HUES48 (cell line): ENCODE results near the gene OR52W1.

Source experiments
- H3K27ac ChIP-seq: one replicate; pipeline ENCODE4 v1.7.0; 2013; ENCODE audit warnings: low read depth, low read length, inconsistent platforms
- H3K27me3 ChIP-seq: 2 replicates; pipeline ENCODE4 v1.6.1; 2013; ENCODE audit warnings: mild to moderate bottlenecking, low read length; ENCODE audit not compliant: control insufficient read depth, insufficient read depth
- H3K36me3 ChIP-seq: 2 replicates; pipeline ENCODE4 v1.6.1; 2013; ENCODE audit warnings: low read length; ENCODE audit not compliant: control insufficient read depth, insufficient read depth
- H3K4me1 ChIP-seq: 2 replicates; pipeline ENCODE4 v1.6.1; 2013; ENCODE audit warnings: mild to moderate bottlenecking, low read length; ENCODE audit not compliant: control insufficient read depth, insufficient read depth
- H3K4me3 ChIP-seq: 2 replicates; pipeline ENCODE4 v1.5.1; 2013; ENCODE audit warnings: mild to moderate bottlenecking, low read depth, low read length
- H3K9ac ChIP-seq: 2 replicates; pipeline ENCODE4 v1.6.1; 2013; ENCODE audit warnings: mild to moderate bottlenecking, low read depth, low read length, moderate library complexity
- H3K9me3 ChIP-seq: 2 replicates; pipeline ENCODE4 v1.6.1; 2013; ENCODE audit warnings: low read length; ENCODE audit not compliant: control insufficient read depth, insufficient read depth

OR52W1 gene

GRCh38 chr11:6200975-6201374, 2.0 kb downstream of the OR52W1 start:
- H3K27ac ChIP-seq: no peak overlapping the region
- H3K36me3 ChIP-seq: peaks cover 6% of the 10 kb centered on the region; the same call in 1 of the 2 replicates
- no peaks in the 10 kb centered on the region for H3K27me3 ChIP-seq
- H3K4me1 ChIP-seq: peaks cover 5% of the 10 kb centered on the region; the same call in 1 of the 2 replicates
- H3K9me3 ChIP-seq: no peaks in the 10 kb centered on the region
- no peak overlapping the region for H3K9ac ChIP-seq
- no peak overlapping the region for H3K4me3 ChIP-seq

- Histone ChIP-seq H3K9ac (no peak overlapping the region), H3K4me1 (peaks cover 5% of the 10 kb centered on the region; the same call in 1 of the 2 replicates), H3K36me3 (peaks cover 9% of the 10 kb centered on the region; the same call in 1 of the 2 replicates), H3K9me3 (no peaks in the 10 kb centered on the region), H3K27me3 (no peaks in the 10 kb centered on the region), H3K27ac (no peak overlapping the region), H3K4me3 (no peak overlapping the region)
Measured at GRCh38 chr11:6201481-6201880, 2.5 kb downstream of the OR52W1 start.

GRCh38 chr11:6202041-6202440, 3.0 kb downstream of the OR52W1 start:
- no peak overlapping the region for H3K4me3 ChIP-seq
- H3K36me3 ChIP-seq: peaks cover 11% of the 10 kb centered on the region; the same call in 1 of the 2 replicates
- H3K27ac ChIP-seq: no peak overlapping the region
- no peaks in the 10 kb centered on the region for H3K9me3 ChIP-seq
- H3K9ac ChIP-seq: no peak overlapping the region
- no peaks in the 10 kb centered on the region for H3K27me3 ChIP-seq
- peaks cover 5% of the 10 kb centered on the region; the same call in 1 of the 2 replicates for H3K4me1 ChIP-seq

- peaks cover 11% of the 10 kb centered on the region; the same call in 1 of the 2 replicates for H3K36me3 ChIP-seq
- peaks cover 5% of the 10 kb centered on the region; the same call in 1 of the 2 replicates for H3K4me1 ChIP-seq
- H3K9ac ChIP-seq: no peak overlapping the region
- H3K9me3 ChIP-seq: no peaks in the 10 kb centered on the region
- no peak overlapping the region for H3K4me3 ChIP-seq
- no peak overlapping the region for H3K27ac ChIP-seq
- no peaks in the 10 kb centered on the region for H3K27me3 ChIP-seq
Measured at GRCh38 chr11:6203327-6203726, 4.3 kb downstream of the OR52W1 start.

- Histone ChIP-seq H3K9me3 (no peaks in the 10 kb centered on the region), H3K27ac (no peak overlapping the region), H3K36me3 (peaks cover 11% of the 10 kb centered on the region; the same call in 1 of the 2 replicates), H3K27me3 (no peaks in the 10 kb centered on the region), H3K4me3 (no peak overlapping the region), H3K9ac (no peak overlapping the region), H3K4me1 (peaks cover 5% of the 10 kb centered on the region; the same call in 1 of the 2 replicates)
Measured at GRCh38 chr11:6204706-6205105, 5.7 kb downstream of the OR52W1 start.

- Histone ChIP-seq H3K4me1 (peaks cover 5% of the 10 kb centered on the region; the same call in 1 of the 2 replicates), H3K27me3 (no peaks in the 10 kb centered on the region), H3K4me3 (no peak within 1 kb of the TSS), H3K9ac (no peak within 1 kb of the TSS), H3K36me3 (peaks cover 15% of the 10 kb centered on the region), H3K9me3 (no peaks in the 10 kb centered on the region), H3K27ac (no peak within 1 kb of the TSS)
Measured at GRCh38 chr11:6205366-6205765, 6.3 kb downstream of the OR52W1 start, which contains the start of gene C11orf42. TSS of gene C11orf42 (plus strand) at chr11:6205557. CDS start at chr11:6205616, 59 bp downstream.

GRCh38 chr11:6206456-6207180, 7.6 kb downstream of the OR52W1 start:
- Histone ChIP-seq H3K36me3 (peaks cover 27% of the 10 kb centered on the region), H3K4me1 (no peaks in the 10 kb centered on the region), H3K4me3 (no peak overlapping the region), H3K9ac (no peak overlapping the region), H3K27me3 (no peaks in the 10 kb centered on the region), H3K27ac (no peak overlapping the region), H3K9me3 (no peaks in the 10 kb centered on the region)

- no peaks in the 10 kb centered on the region for H3K4me1 ChIP-seq
- H3K36me3 ChIP-seq: peaks cover 57% of the 10 kb centered on the region
- no peak overlapping the region for H3K27ac ChIP-seq
- H3K9ac ChIP-seq: no peak overlapping the region
- H3K4me3 ChIP-seq: no peak overlapping the region
- H3K27me3 ChIP-seq: no peaks in the 10 kb centered on the region
- H3K9me3 ChIP-seq: no peaks in the 10 kb centered on the region
Measured at GRCh38 chr11:6209801-6210200, 10.8 kb downstream of the OR52W1 start.

- Histone ChIP-seq H3K36me3 (peaks cover 60% of the 10 kb centered on the region), H3K27ac (no peak overlapping the region), H3K27me3 (no peaks in the 10 kb centered on the region), H3K9me3 (no peaks in the 10 kb centered on the region), H3K4me3 (no peak overlapping the region), H3K4me1 (no peaks in the 10 kb centered on the region), H3K9ac (no peak overlapping the region)
Measured at GRCh38 chr11:6210274-6210955, 11.4 kb downstream of the OR52W1 start.

GRCh38 chr11:6214530-6214929, 15.5 kb downstream of the OR52W1 start:
- no peaks in the 10 kb centered on the region for H3K4me1 ChIP-seq
- no peak overlapping the region for H3K27ac ChIP-seq
- no peaks in the 10 kb centered on the region for H3K9me3 ChIP-seq
- no peaks in the 10 kb centered on the region for H3K27me3 ChIP-seq
- no peak overlapping the region for H3K4me3 ChIP-seq
- H3K9ac ChIP-seq: no peak overlapping the region
- peaks cover 87% of the 10 kb centered on the region for H3K36me3 ChIP-seq

- Histone ChIP-seq H3K4me1 (no peaks in the 10 kb centered on the region), H3K27ac (no peak overlapping the region), H3K9ac (no peak overlapping the region), H3K27me3 (no peaks in the 10 kb centered on the region), H3K36me3 (peaks cover 86% of the 10 kb centered on the region), H3K9me3 (no peaks in the 10 kb centered on the region), H3K4me3 (no peak overlapping the region)
Measured at GRCh38 chr11:6216501-6216900, 17.5 kb downstream of the OR52W1 start.
